GM19193 (cell line): ENCODE results near the gene MAFF.

Source experiments
- POLR2A ChIP-seq: IDR thresholded peaks from 4 replicates; pipeline ENCODE4 v1.6.1; 2011; ENCODE audit not compliant: insufficient read depth, insufficient read length; ENCODE audit errors: extremely low read depth

The MAFF gene

GRCh38 chr22:38191731-38192474, 9.9 kb upstream of the MAFF start:
- no peak for TF ChIP-seq POLR2A

GRCh38 chr22:38192475-38192863, 9.3 kb upstream of the MAFF start:
- no peak for TF ChIP-seq POLR2A

- no peak for TF ChIP-seq POLR2A
Observed at GRCh38 chr22:38193580-38193979, 8.2 kb upstream of the MAFF start.

- TF ChIP-seq POLR2A, result no peak
Observed at GRCh38 chr22:38196791-38197419, 4.9 kb upstream of the MAFF start.

GRCh38 chr22:38199826-38200559, 1.8 kb upstream of the MAFF start:
- no peak for TF ChIP-seq POLR2A

- no peak for TF ChIP-seq POLR2A
Observed at GRCh38 chr22:38201371-38201710, 453 bp upstream of the MAFF start.

GRCh38 chr22:38202437-38203089, 769 bp downstream of the MAFF start:
- no peak for TF ChIP-seq POLR2A

GRCh38 chr22:38203090-38203810, 1.5 kb downstream of the MAFF start:
- peak; percentile 23 for TF ChIP-seq POLR2A

- no peak for TF ChIP-seq POLR2A
Observed at GRCh38 chr22:38203855-38204514, 2.2 kb downstream of the MAFF start.

GRCh38 chr22:38204784-38205183, 3.0 kb downstream of the MAFF start:
- TF ChIP-seq POLR2A, result no peak

- no peak for TF ChIP-seq POLR2A
Observed at GRCh38 chr22:38205261-38206128, 3.7 kb downstream of the MAFF start.

- TF ChIP-seq POLR2A, result no peak
Observed at GRCh38 chr22:38207898-38208432, 6.2 kb downstream of the MAFF start.

- TF ChIP-seq POLR2A, result no peak
Observed at GRCh38 chr22:38208551-38208968, 6.8 kb downstream of the MAFF start.

GRCh38 chr22:38211556-38211955, 9.8 kb downstream of the MAFF start:
- no peak for TF ChIP-seq POLR2A

GRCh38 chr22:38212442-38212841, 10.6 kb downstream of the MAFF start:
- no peak for TF ChIP-seq POLR2A
